ENCODE data around the gene STX8. TPM values are rescaled to one million over a fixed set of nuclear protein-coding genes. Genes with fewer than 3 reads are reported as not detected.
A peak's percentile ranks its signal among the peaks of the same experiment; 100 is the strongest.
"Not testable (repeated sequence)": the region's sequence is repeated elsewhere in the genome, so short reads cannot be mapped to it uniquely, and the experiment has no call there.

STX8 gene
- total and polyA plus RNA-seq, 9 of the 15 experiments (the other 6 are each of a cell fraction or from before 2014, with no cell fraction given), result 14.6 to 42.5 (median 22.1) TPM

DNA sequence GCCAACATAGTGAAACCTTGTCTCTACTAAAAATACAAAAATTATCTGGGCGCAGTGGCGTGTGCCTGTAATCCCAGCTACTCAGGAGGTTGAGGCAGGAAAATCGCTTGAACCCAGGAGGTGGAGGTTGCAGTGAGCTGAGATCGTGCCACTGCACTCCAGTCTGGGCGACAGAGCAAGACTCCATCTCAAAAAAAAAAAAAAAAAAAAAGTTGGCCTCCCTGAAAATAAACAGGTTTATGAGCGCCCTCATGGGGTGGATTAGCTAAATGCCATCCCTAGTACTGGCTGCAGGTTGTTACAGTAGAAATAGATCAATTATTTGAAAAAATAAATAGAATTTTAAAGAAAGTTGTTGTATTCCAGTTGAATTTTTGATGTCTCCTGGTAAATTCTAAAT is 20.9 kb downstream of the STX8 start:
- ATAC-seq (peak; percentile 57), DNase-seq (ENCODE audit: extremely low read depth in 1 of 4, low spot score in 3 of 4) (peak; percentile 23 to 60 (median 31))
- peak; percentile 94 for TF ChIP-seq ZNF384 (IDR thresholded peaks at IDR 0.05; ENCODE audit: low read depth, low read length)
- peak; percentile 15 to 23; a peak in 2 of 4 replicates for TF ChIP-seq RAD21 (CRISPR knock-in tag; conservative IDR thresholded peaks at IDR 0.05 in 1 of 2, IDR thresholded peaks at IDR 0.05 in 1 of 2)
- TF ChIP-seq, protein P1, sequence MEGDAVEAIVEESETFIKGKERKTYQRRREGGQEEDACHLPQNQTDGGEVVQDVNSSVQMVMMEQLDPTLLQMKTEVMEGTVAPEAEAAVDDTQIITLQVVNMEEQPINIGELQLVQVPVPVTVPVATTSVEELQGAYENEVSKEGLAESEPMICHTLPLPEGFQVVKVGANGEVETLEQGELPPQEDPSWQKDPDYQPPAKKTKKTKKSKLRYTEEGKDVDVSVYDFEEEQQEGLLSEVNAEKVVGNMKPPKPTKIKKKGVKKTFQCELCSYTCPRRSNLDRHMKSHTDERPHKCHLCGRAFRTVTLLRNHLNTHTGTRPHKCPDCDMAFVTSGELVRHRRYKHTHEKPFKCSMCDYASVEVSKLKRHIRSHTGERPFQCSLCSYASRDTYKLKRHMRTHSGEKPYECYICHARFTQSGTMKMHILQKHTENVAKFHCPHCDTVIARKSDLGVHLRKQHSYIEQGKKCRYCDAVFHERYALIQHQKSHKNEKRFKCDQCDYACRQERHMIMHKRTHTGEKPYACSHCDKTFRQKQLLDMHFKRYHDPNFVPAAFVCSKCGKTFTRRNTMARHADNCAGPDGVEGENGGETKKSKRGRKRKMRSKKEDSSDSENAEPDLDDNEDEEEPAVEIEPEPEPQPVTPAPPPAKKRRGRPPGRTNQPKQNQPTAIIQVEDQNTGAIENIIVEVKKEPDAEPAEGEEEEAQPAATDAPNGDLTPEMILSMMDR (IDR thresholded peaks at IDR 0.05 in 2 of 3, conservative IDR thresholded peaks at IDR 0.05 in 1 of 3; ENCODE audit: insufficient read depth in 2 of 3, low read depth in 1 of 3, low read length in 3 of 3), result peak; percentile 25 to 51 (median 36); a peak in 4 of 6 replicates
- H3K9me1 ChIP-seq (ENCODE audit: control insufficient read depth, insufficient read depth, low read length); in situ Hi-C loops (cut with MboI); H2AFZ ChIP-seq (ENCODE audit: low read depth, low read length); H3K9ac ChIP-seq (ENCODE audit: insufficient read depth in 1 of 2, low read depth in 2 of 2, low read length in 2 of 2); H3K79me2 ChIP-seq (ENCODE audit: control insufficient read depth, insufficient read depth, low read length); BruUV-seq (replicated peaks); H3K36me3 ChIP-seq (ENCODE audit: control insufficient read depth, insufficient read depth, low read length); H3K4me3 ChIP-seq; H3K27ac ChIP-seq (ENCODE audit: extremely low read depth, low read depth, low read length); FAIRE-seq; H3K4me1 ChIP-seq (replicated peaks in 1 of 2; ENCODE audit: control insufficient read depth in 2 of 2, insufficient read depth in 2 of 2, low read length in 2 of 2); H3K4me2 ChIP-seq (ENCODE audit: insufficient read depth, low read length); H3K27me3 ChIP-seq (ENCODE audit: control insufficient read depth in 2 of 2, insufficient read depth in 2 of 2, low read length in 2 of 2); H3K9me3 ChIP-seq (replicated peaks; ENCODE audit: control insufficient read depth, insufficient read depth, low read depth, low read length); H4K20me1 ChIP-seq (replicated peaks; ENCODE audit: control insufficient read depth, insufficient read depth, low read length): not testable (repeated sequence)
- 54% methylated on average over 4 of the region's 6 CpGs for WGBS (ENCODE audit: insufficient coverage, low coverage, missing lambda C conversion rate)
- intact Hi-C loops (cut with micrococcal nuclease), result loop anchor here (10.0 kb wide), 1 partner anchor 560 kb away; no protein-coding TSS in a partner anchor
- CTCF ChIA-PET (ENCODE audit: low intra/inter-chr PET ratio), result interaction anchor here (0.6 kb wide), 3 partner anchors 130 to 1502 kb away, joined by 3 read pairs; no protein-coding TSS in a partner anchor
- POLR2A ChIA-PET, result interaction anchor here (0.5 to 1.4 kb wide), 2 partner anchors 12 to 55 kb away, joined by 3 read pairs; no protein-coding TSS in a partner anchor
